NCI-H774 (cell line): ENCODE results near the gene PARP6.

Experiments used
- DNase-seq: peaks from one replicate; lab custom pipeline; 2025; lab: John Stamatoyannopoulos, UW

The PARP6 gene, protein sequence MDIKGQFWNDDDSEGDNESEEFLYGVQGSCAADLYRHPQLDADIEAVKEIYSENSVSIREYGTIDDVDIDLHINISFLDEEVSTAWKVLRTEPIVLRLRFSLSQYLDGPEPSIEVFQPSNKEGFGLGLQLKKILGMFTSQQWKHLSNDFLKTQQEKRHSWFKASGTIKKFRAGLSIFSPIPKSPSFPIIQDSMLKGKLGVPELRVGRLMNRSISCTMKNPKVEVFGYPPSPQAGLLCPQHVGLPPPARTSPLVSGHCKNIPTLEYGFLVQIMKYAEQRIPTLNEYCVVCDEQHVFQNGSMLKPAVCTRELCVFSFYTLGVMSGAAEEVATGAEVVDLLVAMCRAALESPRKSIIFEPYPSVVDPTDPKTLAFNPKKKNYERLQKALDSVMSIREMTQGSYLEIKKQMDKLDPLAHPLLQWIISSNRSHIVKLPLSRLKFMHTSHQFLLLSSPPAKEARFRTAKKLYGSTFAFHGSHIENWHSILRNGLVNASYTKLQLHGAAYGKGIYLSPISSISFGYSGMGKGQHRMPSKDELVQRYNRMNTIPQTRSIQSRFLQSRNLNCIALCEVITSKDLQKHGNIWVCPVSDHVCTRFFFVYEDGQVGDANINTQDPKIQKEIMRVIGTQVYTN

DNA sequence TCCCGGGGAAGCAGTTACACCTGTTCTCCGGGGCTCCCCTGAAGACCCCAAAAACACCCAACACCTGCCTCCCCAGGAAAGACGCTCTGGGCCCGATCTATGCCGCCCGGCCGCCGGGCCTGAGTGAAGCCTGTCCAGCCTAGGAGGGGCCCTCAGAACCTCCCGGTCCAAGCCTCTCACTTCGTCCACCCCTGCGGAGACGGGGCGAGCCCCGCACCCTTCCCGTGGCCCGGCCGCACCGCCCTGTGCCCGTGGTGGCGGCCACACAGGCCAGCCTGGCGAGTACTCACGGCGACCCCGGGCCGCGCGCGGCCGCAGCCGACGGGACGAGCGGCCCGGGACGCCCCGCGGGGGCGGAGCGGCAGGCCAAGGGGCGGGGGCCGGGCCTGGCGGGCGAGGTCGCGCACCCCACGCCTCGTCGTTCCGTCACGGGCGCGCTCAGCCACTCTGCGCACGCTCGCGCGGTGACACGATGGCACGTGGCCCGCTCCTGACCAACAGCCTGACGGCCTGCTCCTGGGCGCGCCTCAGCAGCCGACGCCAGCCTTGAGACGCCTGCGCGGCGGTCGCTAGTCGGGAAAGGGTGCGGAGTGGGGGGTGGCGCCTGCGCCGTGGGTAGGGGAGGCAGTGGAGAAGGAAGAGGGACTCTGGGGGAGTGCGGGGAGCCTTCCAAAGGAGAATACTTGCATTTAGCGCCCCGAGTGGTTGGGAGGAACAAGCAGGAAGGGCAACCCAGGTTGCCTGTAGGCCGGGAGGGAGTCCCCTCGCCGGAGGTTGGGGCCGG, at the start of gene PARP6:
Gene PARP6 (minus strand): TSS at position 342 of the 784 bp plus-strand sequence. CDS start 5,077 bp downstream, outside the sequence.
- DNase-seq = peak; percentile 98

DNA sequence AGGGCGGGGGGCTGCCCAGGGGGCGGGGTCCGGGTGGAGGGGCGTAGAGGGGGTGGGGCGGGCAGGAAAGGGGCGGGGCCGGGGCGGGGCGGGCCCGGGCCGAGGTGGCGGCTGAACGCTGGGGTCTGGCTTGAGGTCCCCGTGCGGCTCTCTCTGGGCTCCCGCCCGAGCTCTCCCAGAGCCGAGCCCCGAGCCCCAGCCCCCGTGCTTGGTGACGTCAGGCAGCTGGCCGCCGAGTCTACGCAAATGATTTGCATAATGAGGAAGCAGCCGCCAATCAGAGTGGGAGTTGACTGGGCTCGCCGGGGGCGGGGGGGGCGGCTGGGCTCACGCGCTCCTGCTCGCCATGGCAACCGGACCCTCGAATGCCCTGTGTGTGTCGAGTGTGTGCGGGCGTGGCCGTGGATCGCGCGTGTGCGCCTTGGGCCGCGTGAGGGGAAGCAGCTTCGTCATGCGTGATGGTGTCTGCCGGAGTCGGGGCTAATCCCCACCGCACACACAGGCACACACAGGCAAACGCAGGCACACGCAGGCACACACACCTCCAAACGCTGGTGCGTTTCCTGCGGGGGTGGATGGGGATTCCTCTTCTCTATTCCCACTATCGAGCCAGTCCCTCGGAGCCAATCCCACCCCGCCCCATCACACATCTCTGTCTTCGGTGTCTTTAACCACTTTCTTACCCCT, 47.8 kb upstream of the PARP6 start, which contains the start of gene CELF6:
Gene CELF6 (minus strand): TSS at position 173 of the 687 bp plus-strand sequence. CDS start 283 bp downstream, outside the sequence.
- DNase-seq = peak; percentile 91

DNA sequence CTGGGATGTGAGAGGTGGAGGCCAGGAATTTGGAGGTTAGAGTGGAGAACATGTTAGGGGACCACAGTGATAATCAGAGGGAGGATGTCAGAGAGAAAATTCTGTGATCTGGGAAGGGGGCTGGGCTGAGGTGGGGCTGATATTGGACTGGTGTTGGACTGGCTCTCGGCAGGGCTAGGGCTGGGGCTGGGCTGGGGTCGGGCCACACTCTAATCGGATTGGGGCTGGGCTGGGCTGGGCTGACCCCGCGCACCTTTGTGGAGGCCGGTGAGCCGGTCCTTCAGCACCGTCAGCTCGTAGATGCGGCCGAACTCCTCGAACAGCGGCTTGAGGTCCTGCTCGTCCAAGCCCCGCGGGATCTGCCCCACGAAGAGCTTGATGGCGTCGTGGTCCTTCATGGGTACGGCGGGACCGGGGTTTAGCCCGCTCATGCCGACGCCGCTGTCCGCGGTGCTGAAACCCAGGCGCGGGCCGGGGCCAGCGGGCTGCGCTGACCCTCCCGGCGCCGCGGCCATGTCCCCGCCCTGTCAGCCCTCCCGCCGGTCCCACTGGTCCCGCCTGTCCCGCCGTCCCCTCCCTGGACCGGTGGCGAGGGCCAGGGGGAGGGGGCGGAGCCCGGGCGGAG, 47.1 kb upstream of the PARP6 start:
- DNase-seq = no peak

DNA sequence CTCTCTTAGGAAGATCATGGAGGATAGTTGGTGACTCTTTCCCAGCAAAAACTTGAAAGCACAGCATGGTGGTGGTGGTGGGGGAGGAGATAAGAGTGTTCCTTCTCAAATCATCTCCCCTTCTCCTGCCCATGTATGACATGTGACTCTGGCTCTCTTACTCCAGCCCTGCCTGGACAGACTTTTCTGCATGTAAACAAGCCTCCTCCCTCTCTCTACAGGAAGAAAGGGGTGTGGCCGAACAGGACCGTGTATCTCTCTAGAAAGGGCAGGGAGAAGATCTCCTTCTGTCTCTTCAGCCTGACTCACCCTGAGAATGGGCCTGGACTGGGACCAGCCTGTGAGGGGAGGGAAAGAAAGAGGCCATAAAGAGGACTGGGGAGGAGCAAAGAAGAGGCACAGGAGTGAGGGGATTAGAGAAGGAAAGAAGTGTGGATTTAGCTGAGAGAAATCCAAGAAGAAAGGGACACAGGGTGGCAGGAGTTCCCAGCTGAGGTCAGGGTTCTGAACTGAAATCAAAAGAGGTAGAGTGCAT, 46.1 kb upstream of the PARP6 start:
- no peak for DNase-seq

DNA sequence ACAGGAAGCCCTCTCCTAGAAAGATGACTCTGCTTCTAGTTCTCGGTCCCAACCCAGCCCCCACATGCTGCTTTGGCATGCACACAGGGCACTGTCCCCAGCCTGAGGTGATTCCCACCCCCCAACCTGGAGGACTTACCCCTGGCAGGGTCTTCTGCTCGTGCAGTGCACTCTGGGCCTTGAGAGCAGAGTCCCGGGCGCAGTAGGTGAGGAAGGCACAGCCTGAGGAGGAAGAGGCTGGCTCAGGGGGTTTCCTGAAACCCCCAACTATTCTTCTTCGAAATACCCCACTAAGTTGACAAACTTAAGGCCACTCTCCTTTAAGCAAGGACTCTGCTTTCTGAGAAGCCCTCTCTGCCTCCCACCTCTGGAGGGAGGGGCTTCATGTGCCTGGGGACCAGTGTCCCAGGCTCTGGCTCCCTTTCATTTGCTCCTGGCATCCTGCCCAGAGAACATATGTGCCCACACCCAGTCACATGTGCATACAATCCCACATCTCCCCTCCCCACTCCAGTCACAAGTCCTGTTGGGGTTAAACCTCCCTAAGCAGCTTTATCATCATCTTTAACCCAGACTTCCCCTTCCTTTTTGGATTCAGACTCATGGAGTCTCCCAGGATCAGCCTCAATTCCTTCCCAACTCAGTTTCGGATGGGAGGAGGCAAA, 43.5 kb upstream of the PARP6 start:
- no peak for DNase-seq

DNA sequence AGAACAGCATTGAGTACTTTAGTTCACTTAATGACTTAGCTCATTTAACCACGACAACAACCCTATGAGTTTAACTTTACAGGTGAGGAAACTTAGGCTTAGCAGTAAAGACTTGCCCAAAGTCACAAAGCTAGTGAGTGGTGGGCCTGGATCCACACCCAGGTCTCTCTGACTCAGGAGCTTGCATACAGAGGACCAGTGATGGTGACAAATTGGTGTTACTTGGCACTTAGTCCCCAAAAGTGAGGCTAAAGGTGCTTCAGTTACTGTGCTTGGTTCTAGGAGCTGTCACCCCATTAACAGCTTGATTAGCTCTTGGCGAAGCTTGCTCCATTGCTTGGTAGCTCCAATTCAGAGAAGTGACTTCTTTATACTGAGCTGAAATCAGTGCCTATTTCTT, 41.5 kb upstream of the PARP6 start:
- no peak for DNase-seq

DNA sequence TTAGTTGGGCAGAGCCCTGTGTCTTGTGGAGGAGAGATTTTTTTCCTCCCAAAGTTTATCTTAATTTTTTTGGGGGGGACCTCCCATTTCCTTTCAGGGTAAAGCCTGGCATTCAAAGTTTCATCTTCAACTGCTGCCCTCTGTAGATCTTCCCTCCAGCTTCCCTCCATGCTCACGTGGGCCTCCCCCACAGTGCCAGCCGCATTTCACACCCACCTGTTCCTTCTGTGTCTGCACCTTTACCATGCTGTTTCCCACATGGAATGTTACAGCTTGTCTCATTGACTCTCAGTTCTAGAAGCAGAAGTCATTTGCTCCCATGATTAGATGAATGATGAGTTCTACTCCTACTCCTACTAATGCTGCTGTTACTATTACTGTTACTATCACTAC, 41.1 kb upstream of the PARP6 start:
- no peak for DNase-seq

DNA sequence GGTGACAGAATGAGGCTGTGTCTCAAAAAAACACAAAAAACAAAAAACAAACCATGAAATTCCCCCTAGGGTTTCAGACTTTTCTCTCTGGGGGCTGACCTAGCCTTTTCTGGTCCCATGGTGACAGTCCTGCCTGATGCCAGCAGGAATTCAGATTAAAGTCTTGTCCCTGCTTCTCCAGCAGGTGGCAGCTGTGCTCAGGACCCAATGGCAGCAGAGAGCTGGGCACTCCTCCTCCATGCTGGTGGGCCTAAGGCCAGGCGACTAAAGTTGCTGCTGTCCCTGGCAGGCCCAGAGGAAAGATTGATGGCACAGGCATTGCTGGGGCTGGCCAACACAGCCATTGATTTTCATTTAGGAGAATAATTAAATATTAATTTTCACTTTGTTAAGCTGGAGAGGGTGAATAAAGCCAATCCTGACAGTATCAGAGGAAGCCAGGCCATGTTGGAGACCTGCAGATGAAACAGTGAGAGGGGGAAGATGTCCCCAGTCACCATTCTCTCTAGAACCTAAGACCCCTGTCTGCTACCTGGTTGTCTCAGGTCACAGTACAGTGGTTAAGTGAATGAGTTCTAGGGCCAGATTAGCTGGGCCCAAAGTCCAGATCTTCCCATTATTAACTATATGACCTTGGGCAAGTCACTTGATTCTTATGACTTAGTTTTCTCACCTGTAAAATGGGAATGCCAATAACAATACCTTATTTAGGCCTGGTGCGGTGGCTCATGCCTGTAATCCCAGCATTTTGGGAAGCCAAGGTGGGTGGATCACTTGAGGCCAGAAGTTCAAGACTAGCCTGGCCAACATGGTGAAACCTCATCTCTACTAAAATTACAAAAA, 40.5 kb upstream of the PARP6 start:
- peak; percentile 40 for DNase-seq

DNA sequence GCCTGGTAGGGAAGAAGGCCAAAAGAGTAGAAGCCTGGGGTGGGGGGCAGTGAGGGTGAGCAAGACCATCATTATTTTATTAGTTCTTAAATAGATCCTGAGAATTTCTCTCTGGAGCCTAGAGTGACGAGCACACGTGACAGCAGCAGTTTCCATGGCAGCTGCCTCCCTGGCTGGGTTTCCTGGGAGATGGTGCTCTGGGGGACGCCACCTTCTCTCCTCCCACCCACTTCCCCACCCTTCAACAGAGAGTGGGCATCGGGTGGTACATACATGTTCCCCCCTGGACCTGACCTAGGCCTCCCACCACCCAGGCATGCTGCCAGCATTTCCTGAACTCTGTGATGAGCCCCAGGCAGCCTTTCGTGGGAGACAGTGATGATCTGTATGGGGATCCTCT, 34.7 kb upstream of the PARP6 start:
- no peak for DNase-seq

DNA sequence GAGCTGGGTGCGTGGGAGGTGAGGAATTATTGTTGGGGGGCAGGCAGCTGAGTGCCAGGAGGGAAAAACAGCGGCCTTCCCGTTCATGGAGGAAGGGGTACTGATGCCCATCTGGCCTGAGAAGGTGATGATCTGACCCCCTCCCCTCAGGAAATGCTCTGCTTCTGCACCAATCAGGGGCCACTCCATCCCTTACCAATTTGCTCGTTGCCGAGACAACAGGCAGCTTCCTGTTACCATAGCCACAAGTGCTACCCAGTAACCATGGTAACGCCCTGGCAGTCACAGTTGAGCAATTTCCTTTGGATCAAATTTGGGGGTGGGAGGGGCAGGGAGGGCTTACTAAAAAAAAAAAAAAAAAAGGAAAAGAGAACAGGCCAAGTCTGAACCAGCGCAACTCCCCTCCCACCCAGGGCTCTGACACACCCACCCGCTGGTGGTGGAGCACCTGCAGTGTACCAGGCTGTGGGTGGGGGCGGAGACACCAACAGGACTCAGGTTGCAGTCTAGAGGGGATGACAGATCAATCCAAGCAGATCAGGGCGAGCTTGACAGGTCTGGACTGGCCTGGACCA, 33.9 kb upstream of the PARP6 start:
- no peak for DNase-seq

DNA sequence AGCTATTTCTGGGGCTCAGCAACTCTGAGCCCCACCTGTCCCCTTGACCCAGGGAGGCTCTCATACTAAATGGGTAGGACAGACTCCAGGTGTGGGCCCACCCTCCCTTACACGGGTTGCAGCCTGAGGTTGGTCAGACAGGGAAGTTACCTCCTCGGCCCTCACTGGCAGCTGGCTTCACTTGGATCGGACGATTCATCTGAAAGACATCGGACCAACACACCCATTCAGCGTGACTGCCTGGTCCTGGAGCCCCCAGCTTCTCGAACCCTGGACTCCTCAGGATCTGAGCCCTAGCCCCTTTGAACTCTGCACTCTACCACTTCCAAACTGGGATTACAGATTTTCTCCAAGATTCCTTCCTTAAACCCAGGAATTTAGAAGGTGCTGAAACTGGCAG, 32.2 kb upstream of the PARP6 start:
- no peak for DNase-seq

DNA sequence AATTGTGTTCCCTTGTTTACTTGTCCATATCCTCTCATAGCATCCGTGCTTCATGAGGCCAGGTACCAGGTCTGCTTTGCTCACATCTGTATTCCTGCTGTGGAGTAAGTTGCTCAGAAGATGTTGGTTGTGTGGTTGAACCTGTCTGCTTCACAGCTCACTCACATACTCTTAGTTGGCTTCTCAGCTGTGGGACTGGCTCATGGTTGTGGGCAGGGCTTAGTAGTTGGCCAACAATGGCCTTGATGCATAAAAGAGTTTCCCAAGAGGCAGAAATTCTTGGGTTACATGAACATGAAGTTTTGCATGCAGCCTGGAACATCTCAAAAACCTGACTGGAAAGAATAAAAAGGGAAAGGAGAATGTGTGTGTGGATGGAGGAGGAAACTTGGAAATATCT, 30.6 kb upstream of the PARP6 start:
- DNase-seq = no peak

DNA sequence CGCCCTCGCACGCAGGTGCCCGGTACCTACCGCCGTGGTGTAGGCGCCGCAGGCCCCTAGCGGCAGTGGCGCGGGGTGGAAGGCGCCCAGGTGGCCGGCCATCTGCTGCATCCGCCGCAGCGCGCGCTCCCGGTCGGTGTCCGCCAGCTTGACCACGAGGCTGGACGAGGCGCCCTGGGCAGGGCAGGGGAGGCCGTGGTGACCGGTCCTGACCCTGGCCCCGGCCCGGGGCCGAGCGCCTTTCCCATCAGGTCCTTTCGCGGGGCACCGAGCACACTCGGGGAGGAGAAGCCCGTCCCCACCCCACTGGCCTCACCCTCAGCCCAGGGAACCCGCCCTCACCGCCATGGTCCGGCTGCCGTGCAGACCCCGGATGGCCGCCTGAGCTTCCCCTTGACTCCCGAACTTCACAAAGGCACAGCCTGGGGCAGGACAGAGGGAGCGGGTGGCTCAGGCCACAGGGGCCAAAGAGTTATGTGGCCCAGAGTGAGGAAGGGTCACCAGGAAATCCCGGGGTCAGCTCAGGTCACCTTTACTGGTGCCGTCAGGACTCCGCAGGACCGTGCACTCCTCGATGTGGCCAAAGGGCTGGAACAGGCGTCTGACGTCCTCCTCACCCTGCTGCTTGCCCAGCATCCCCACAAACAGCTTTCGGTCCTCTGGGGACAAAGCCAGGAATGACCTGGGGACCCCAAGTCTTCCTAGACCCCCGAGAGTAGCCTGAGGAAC, 17.4 kb upstream of the PARP6 start:
- no peak for DNase-seq

DNA sequence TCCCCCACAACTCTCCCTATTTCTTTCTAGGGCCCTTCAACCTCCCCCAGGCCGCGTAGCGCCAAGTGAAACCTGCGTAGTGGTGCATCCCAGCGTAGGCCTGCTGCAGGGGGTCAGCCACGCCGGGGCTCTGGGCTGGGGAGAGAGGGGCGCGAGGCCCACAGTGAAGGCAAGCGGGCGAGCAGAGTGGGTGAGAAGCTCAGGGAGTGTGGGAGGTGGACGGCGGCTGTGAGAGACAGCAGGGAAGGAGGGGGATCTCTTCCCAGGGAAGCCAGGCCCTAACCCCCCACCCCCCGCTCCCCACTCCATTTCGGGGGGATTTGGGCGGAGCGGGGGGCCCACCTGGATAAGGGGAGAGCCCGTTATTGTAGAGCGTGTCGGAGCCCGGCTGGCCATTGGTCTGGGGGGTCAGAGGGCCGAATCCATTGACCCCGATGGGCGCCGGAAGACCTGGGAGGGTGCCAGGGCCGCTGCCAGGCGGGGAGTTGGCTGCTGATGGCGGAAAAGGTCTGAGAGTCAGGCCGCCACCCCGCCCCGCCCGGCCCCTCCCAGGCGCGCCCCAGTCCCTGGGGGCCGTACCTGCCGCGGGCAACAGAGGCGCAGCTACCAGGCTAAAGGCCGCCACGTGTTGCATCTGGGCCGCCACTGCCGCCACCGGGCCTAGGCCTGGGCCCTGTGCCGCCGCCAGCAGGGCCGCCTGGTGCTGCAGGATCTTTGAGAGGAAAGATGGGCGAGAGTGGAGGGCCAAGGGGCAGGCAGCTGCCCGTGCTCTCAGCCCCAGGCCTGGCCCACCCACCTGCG, 16.6 kb upstream of the PARP6 start:
- no peak for DNase-seq

DNA sequence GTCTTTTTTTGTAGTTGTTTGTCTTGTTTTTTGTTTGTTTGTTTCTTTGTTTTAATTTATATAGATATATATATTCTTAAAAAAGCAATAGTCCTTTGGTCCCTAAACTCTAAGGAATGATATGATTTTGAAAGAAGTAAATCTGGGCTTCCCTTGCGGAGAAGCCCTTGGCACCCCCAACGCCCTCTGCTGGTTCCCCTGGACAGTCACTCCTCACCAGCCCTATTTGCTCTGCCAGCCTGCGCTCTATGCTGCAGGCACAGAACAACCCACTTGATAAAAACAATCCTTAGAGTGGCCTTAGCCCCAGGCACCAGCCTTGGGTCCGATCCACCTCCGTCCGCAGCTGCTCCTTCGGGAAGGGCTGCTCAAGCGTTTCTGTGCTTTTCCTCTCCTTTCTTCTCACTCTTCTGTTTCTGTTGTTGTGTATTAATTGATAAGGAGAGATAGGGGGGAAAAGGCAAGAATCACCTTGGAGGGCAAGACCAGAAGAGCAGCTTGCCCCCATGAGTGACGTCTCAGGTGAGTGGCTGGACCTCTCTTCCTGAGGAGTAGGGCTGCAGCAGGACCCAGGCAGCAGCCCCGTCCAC, 13.7 kb upstream of the PARP6 start:
- DNase-seq = no peak

DNA sequence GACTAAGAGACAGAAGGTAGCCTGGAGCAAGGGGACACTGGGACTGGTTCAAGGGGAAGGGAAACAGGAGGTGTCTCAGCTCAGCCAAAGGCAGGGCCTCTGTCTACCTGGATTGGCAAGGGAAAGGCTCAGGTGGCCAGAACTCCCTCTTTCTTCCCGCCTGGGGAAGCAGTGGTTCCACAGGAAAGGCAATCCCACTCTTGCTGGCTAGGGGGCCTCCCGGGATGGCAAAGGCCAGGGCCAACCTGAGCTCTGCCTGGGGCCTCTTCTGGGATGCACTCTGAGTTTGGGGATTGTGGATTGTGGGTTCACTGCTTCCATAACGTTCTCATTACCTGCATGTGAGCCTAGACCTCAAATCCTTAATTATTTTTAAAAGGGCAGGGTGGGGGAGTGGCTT, 13.0 kb upstream of the PARP6 start:
- DNase-seq = no peak

DNA sequence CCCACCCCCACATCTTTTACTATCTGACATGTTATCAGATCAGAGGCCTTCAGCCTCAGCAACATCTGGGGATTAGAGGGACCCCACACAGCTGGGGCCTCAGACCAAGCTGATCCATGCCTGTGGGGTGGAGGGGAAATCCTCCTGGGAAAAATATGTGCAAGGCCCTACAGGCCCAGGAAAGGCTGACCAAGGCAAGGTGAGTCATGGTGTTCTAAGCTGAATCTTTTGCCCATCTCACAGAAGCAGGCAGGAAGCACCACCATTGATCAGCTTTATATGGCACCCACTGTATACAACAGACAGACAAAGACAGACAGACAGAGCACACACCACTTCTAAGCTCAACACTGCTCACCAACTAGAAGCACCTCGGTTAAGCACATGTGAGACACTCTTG, 12.4 kb upstream of the PARP6 start:
- DNase-seq = no peak

DNA sequence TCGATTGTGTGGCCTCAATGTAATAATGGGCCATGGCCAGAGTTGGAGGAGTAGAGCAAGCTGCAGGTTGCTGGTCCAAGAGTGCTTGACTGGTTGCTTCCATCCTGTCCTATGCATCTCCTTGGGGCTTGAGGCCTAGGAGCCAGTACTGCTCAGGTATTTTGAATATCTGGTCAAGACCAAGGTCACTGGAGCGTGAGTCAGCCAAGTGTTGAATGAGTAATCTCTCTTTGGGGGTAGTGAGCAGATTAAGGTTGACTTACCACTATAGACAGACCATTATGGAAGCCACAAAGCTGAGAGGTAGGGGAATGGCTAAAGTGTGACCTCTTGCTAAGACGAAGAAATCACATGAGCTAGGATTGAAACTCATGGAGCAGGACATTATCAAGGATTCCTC, 9.4 kb upstream of the PARP6 start:
- DNase-seq = no peak
